WI38 (cell line): ENCODE measurements around the gene RPL41.

Experiments
- H3K4me3 ChIP-seq: 2 replicates; pipeline ENCODE4 v1.5.1; 2011; ENCODE audit warnings: low read depth, mild to moderate bottlenecking, control low read depth, low read length
- TF ChIP-seq, protein P1 (sequence below): IDR thresholded peaks from 2 replicates; pipeline ENCODE4 v1.5.1; 2012; ENCODE audit warnings: low read depth, mild to moderate bottlenecking, control low read depth, low read length

The RPL41 gene

DNA sequence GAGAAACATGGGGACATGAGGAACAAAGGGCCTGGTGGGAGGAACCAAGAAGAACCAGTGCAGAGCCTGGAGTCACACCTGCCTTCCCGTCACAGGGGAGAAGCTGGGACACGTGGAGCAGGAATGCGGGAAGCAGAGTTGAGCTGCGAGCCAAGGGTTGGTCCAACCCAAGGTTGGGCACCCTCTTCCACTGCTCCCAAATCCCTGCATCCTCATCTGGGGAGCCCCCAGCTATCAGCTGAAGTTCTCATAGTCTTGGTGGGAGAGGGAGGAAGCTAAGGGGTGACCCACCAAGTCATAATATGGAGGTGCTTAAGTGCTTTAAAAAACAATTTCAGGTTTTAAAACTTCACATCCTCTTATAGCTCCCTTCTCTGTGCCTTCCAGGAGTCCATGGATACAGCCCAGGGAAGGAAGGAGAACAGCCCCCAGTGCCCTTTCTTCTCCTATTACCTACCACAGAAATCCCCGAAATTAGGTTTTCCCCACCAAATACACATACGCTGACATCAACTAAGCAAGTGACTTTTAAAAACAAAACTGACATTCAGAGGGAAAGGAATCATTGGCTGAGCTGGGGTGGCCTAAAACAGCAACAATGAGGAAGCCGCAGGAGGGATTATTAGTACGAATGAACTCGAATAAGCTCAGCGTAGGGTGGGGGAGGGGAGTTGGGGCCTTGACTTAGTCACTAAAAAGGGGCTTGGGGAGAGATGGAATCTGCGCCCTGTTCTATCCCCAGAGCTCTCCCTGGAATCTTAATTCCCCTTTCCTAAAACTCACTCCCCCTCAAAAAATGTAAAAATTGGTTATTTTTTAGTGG is 46.2 kb downstream of the RPL41 start:
- TF ChIP-seq, protein P1, sequence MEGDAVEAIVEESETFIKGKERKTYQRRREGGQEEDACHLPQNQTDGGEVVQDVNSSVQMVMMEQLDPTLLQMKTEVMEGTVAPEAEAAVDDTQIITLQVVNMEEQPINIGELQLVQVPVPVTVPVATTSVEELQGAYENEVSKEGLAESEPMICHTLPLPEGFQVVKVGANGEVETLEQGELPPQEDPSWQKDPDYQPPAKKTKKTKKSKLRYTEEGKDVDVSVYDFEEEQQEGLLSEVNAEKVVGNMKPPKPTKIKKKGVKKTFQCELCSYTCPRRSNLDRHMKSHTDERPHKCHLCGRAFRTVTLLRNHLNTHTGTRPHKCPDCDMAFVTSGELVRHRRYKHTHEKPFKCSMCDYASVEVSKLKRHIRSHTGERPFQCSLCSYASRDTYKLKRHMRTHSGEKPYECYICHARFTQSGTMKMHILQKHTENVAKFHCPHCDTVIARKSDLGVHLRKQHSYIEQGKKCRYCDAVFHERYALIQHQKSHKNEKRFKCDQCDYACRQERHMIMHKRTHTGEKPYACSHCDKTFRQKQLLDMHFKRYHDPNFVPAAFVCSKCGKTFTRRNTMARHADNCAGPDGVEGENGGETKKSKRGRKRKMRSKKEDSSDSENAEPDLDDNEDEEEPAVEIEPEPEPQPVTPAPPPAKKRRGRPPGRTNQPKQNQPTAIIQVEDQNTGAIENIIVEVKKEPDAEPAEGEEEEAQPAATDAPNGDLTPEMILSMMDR = no peak
- no peak overlapping the region for H3K4me3 ChIP-seq

DNA sequence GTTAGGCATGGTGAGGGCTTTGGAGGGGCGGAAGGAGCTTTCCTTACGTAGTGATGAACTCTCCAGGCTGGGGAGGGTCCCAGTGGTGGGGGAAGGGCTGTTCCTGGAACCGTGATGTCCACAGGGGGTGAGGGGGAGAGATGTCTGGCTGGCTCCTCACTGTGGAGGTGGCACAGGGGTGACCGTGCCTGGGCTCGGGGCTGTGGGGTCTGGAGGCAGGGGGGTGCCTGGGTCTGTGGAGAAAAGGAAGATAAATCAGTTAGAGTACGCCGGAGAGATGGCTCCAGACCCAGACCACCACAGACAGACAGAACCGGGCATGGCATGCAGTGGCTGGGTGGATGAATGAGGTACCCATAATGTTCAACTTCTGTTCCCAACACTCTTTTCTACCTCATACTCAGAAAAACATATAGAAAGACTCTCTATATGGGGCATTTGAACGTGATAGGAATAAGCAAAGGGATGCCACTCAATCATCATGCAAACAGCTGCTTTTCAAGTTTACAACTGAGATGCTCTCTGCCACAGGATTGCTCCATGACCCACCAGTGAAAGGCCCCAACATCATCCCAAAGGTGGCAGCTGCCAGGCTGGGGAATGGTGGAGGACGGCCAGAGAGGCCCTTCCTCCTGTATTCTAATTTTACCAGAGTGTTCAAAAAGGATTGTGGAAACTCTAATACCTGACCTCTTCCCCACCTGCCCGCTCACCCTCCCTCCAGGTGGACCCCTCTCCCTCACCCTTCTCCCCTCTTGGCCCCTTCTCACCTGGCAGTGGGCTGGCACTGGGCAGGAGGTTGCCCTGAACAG is 47.3 kb downstream of the RPL41 start:
- no peak overlapping the region for H3K4me3 ChIP-seq
- TF ChIP-seq, protein P1 = no peak

DNA sequence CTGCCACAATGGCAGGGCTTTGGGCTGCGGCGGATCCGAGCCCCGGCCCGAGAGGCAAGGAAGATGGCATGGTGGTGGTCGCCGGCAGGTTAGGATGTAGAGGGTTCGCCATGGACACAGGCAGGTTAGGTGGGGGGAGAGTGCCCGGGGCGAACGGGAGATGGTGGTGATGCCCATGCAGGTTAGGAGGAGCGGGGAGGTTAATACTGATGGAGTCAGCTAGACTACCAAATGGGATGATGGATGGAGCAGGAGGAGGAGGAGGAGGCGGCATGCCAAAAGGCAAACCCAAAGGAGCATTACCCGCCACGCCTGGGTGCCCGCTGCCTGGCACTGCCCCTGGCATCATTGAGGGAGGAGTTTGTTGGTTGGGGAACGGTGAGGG is 47.9 kb downstream of the RPL41 start:
- TF ChIP-seq, protein P1 = no peak
- H3K4me3 ChIP-seq = no peak overlapping the region

DNA sequence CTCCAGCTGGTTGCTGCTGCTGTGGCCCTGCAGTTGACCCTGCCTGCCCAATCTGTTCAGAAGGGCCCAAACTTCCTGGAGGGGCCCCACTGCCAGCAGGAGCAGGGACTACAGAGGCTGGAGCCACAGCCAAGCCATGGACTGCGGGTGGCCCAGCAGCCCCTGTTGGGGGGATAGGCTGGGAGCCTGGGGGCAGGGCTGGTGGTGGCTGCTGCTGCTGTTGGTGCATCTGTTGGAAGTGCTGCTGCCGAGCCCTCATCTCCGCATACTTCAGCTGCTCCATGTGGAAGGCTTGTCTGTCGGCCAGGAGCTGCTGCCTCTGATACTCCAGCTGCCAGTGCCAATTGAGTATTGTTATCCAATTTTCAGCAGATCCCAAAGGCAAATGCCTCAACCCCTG is 48.9 kb downstream of the RPL41 start:
- TF ChIP-seq, protein P1 = no peak
- H3K4me3 ChIP-seq = no peak overlapping the region
